Right lobe of liver (tissue), 6 donors: Measurements from ENCODE around the gene MRPL47. TPM values are rescaled to one million over a fixed set of nuclear protein-coding genes. Genes with fewer than 3 reads are reported as not detected.

ENCODE experiments used
- ATAC-seq, 4 donors: fragments of 200-7000 bp; cut with Tn5 transposase; one replicate each; pipeline ENCODE4 v1.9.1; 2020; ENCODE audit warnings: mild to moderate bottlenecking in 4 of 4, moderate library complexity in 4 of 4
- DNase-seq, 3 donors: peaks; one replicate each; pipeline ENCODE4 v3.0.0-alpha.2; 2020
- H3K27ac ChIP-seq, 3 donors: fragments of 200-600 bp; one replicate each; pipeline ENCODE4 v1.8.0; 2022
- H3K27me3 ChIP-seq, 2 donors: fragments of 200-600 bp; one replicate each; pipeline ENCODE4 v1.8.0; 2022
- H3K36me3 ChIP-seq, 4 donors: fragments of 200-600 bp; sonication (generic) in 1 of 4; one replicate each; pipeline versions ENCODE4 v1.5.1 to v1.8.0; 2017 to 2022; ENCODE audit warnings: control low read depth in 1 of 4
- H3K4me1 ChIP-seq, 4 donors: fragments of 200-600 bp; sonication (generic) in 1 of 4; one replicate each; pipeline versions ENCODE4 v1.5.1 to v1.8.0; 2017 to 2022; ENCODE audit warnings: control low read depth in 1 of 4
- H3K4me3 ChIP-seq, 3 donors: fragments of 200-600 bp; one replicate each; pipeline ENCODE4 v1.8.0; 2022
- H3K9me3 ChIP-seq, 4 donors: fragments of 200-600 bp; sonication (generic) in 1 of 4; one replicate each; pipeline versions ENCODE4 v1.5.1 to v1.8.0; 2017 to 2022; ENCODE audit warnings: control low read depth in 1 of 4
- POLR2A ChIP-seq: fragments of 450-650 bp; IDR thresholded peaks from one replicate; pipeline ENCODE4 v1.6.1; 2017; ENCODE audit warnings: antibody characterized with exemption, mild to moderate bottlenecking
- WGBS: methylation state at CpG from one replicate; pipeline ENCODE4 v1.1.6; 2018; ENCODE audit warnings: low coverage, low lambda C conversion rate; ENCODE audit not compliant: insufficient coverage; ENCODE audit errors: missing lambda C conversion rate; 5-methylcytosine and 5-hydroxymethylcytosine counted together
- intact Hi-C, 2 donors: fragments of 100-400 bp; cut with DNase I; formaldehyde crosslinking; loops; one replicate each; pipeline versions ENCODE4 v1.11.2 to v1.14.1; 2022
- total RNA-seq, 6 experiments: library from RNA; depleted of rRNA in 2 of 6; stranded (reverse); fragments of >200 nt in 2 of 6; fragmentation: NEBNext Ultra II Directional in 3 of 6; extraction: Animal tissue kit (Norgen Biotek cat#: 25700) in 3 of 6; gene quantifications; one replicate each; pipeline versions ENCODE4 v1.1.0 to v1.2.4, GENCODE V29; 2016 to 2023
- TF ChIP-seq, protein P1 (sequence below), 4 donors: fragments of 200-600 bp in 3 of 4; fragments of 450-650 bp in 1 of 4; IDR thresholded peaks; one replicate each; pipeline versions ENCODE4 v1.5.1 to v1.8.0; 2016 to 2022; ENCODE audit warnings: antibody characterized with exemption in 4 of 4, mild to moderate bottlenecking in 2 of 4
- donor health status: DM: no; HTN: yes; CAD: no.
- donor health status: DM: no; HTN: no; CAD: no.
- donor health status: DM: no; HTN: no; CAD: no.
- donor health status: DM: no; HTN: yes; CAD: no.
- donor health status: DM: no; HTN: yes; CAD: no.

Gene MRPL47
- total RNA-seq, 6 experiments from 2014 or later, result 12.4 to 25.0 (median 18.2) TPM

DNA sequence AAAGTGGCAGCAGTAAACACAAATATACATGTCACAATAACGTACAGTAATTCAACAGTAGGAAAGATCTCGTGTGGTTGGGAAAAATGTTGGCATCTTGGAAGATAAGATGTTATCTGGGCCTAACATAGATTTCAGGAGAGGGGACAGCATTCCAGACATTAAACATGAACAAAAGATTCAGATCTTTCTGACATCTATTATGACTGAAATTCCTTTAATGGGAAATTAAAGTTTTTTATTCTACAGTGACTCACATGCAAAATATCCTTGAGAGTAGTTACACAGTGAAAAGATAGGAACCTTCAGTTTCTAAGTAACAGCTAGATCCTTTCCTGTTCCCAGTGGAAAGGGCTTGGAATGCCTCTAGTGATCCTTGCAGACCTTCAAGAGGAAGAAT lies 9.4 kb upstream of the MRPL47 start:
- no peak for TF ChIP-seq POLR2A
- TF ChIP-seq, protein P1, sequence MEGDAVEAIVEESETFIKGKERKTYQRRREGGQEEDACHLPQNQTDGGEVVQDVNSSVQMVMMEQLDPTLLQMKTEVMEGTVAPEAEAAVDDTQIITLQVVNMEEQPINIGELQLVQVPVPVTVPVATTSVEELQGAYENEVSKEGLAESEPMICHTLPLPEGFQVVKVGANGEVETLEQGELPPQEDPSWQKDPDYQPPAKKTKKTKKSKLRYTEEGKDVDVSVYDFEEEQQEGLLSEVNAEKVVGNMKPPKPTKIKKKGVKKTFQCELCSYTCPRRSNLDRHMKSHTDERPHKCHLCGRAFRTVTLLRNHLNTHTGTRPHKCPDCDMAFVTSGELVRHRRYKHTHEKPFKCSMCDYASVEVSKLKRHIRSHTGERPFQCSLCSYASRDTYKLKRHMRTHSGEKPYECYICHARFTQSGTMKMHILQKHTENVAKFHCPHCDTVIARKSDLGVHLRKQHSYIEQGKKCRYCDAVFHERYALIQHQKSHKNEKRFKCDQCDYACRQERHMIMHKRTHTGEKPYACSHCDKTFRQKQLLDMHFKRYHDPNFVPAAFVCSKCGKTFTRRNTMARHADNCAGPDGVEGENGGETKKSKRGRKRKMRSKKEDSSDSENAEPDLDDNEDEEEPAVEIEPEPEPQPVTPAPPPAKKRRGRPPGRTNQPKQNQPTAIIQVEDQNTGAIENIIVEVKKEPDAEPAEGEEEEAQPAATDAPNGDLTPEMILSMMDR (IDR thresholded peaks at IDR 0.05), result no peak
- no peaks in the 10 kb centered on the region for H3K27me3 ChIP-seq
- ATAC-seq, result no peak
- no peak for DNase-seq
- intact Hi-C loops, result no loop called here
- no peak overlapping the region for H3K4me3 ChIP-seq
- H3K27ac ChIP-seq, result no peak overlapping the region
- H3K9me3 ChIP-seq, result no peaks in the 10 kb centered on the region
- no peaks in the 10 kb centered on the region for H3K4me1 ChIP-seq
- WGBS, result 83% methylated on average over 2 of the region's 2 CpGs
- H3K36me3 ChIP-seq, result peaks cover 0 to 33% (median 9%) of the 10 kb centered on the region in 4 donors

DNA sequence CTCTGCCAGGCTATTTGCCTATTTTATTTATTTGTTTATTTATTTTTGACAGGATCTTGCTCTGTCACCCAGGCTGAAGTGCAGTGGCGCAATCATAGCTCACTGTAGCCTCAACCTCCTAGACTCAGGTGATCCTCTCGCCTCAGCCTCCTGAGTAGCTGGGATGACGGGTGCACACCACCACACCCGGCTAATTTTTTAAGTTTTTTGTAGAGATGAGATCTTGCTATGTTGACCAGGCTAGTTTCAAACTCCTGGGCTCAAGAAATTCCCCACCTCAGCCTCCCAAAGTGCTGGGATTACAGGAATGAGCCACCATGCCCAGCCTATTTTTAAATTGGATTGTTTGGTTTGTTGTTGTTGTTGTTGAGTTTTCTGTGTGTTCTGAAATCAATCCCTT lies 5.6 kb upstream of the MRPL47 start:
- Histone ChIP-seq H3K9me3 (no peaks in the 10 kb centered on the region), H3K27ac (no peak overlapping the region), H3K4me1 (peaks cover 0 to 12% (median 3%) of the 10 kb centered on the region in 4 donors), H3K27me3 (no peaks in the 10 kb centered on the region), H3K4me3 (no peak overlapping the region), H3K36me3 (no peaks in the 10 kb centered on the region)
- no peak for TF ChIP-seq POLR2A
- TF ChIP-seq, protein P1 (IDR thresholded peaks at IDR 0.05), result no peak
- intact Hi-C loops, result no loop called here
- no peak for ATAC-seq
- 100% methylated on average over 4 of the region's 4 CpGs for WGBS
- DNase-seq, result no peak

DNA sequence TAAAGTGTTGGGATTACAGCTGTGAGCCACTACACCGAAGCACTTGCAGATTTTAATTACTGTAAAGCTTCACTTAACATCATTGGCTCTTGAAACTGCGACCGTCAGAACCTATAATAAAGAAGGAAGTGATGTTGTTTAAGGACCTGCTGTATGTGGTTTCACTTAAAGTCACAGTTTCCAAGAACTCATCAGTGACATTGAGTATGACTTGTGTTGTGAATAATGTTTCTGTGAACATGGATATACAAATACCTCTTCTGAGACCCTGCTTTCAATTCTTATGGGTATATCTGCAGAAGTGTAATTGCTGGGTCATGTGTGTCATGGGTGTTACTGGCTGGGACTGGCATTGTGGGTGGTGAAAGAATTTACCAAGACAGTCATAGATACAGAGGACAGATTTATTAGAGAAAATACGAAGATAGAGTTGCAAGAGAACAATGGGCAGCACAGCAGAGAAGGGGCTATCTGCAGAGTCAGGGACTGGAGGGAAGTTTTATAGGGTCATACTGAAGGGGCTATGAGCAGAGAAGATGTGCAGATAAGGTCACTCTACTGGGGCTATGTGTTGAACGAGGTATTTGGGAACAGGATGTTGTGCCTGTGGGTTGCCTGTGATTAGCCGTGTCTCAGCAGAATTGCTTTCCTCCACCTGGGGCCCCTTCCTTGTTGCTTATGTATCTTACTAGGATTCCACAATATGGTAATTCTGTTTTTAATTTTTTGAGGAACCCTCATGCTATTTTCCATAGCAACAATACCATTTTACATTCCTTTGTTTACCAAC lies 4.7 kb upstream of the MRPL47 start:
- no peaks in the 10 kb centered on the region for H3K27me3 ChIP-seq
- H3K4me3 ChIP-seq, result no peak overlapping the region
- no peak for DNase-seq
- ATAC-seq, result no peak
- WGBS, result 55% methylated on average over 6 of the region's 6 CpGs
- no peak overlapping the region for H3K27ac ChIP-seq
- intact Hi-C loops, result no loop called here
- TF ChIP-seq POLR2A, result no peak
- TF ChIP-seq, protein P1 (IDR thresholded peaks at IDR 0.05), result no peak
- H3K36me3 ChIP-seq, result no peaks in the 10 kb centered on the region
- H3K9me3 ChIP-seq, result no peaks in the 10 kb centered on the region
- peaks cover 0 to 12% (median 3%) of the 10 kb centered on the region in 4 donors for H3K4me1 ChIP-seq

DNA sequence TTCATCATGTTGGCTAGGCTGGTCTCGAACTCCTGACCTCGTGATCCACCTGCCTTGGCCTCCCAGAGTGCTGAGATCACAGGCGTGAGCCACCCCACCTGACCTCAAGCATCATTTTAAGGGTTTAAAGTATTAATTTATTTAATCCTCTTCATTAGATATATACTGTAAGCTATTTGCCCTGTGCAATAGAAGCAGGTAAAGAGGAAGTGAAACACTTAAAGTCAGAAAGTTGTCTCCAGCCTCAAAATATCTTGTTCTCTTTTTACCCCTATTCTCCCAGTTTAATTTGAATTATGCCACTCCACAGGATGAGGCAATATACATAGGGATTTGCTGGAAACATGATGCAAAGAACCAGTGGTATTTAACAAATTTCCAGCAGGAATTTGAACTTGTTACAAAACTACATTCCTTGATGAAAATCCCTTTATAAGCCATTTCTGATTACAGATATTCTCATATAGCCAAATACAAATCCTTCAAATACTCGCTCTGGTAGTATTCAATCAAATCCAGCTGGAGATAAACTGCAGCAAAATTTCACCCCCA lies 2.2 kb upstream of the MRPL47 start:
- ATAC-seq (no peak), DNase-seq (no peak)
- no peak overlapping the region for H3K4me3 ChIP-seq
- H3K27me3 ChIP-seq, result no peaks in the 10 kb centered on the region
- H3K27ac ChIP-seq, result no peak overlapping the region
- H3K9me3 ChIP-seq, result no peaks in the 10 kb centered on the region
- intact Hi-C loops, result no loop called here
- TF ChIP-seq POLR2A, result no peak
- TF ChIP-seq, protein P1 (IDR thresholded peaks at IDR 0.05), result no peak
- peaks cover 0 to 20% (median 7%) of the 10 kb centered on the region in 4 donors for H3K4me1 ChIP-seq
- 76% methylated on average over 3 of the region's 4 CpGs for WGBS
- peaks cover 0 to 3% (median under 1%) of the 10 kb centered on the region in 4 donors for H3K36me3 ChIP-seq
